ENCODE data around the gene ROS1.
A peak's percentile ranks its signal among the peaks of the same experiment; 100 is the strongest.

The ROS1 gene

DNA sequence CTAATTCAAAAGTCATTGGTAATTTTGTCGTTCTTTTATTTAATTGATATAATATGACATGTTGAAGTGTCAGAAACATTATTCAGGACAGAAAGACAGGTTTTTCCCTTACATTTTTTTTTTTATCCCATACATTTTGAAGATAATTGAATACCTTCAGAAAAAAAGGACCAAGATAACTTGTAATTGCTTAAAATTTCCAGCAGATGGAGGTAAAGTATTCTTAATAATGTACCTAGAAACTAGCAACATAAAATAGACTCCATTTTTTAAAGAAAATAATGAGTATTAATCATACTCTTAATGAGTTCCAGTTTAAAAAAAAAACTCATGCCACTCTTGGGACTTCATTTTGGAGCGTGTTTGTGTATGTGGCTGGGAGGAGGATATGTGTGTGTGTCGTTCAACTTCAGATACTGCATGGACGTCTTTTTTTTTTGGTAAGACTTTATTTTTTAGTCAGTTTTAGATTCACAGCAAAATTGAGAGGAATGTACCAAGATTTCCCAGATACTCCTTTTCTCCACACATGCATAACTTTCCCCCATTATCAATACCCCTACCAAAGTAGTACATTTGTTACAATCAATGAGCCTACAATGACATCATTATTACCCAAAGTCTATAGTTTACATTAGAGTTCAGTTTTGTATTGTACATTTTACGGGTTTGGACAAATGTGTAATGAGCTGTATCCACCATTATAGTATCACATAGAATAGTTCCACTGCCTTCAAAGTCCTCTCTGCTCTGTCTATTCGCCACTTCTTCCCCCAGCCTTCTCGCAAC, 79.4 kb downstream of the ROS1 start:
- peak; percentile 14 for DNase-seq (ENCODE audit: low spot score)
- in situ Hi-C loops (cut with MboI; ENCODE audit: low sequenced_read_pairs, unreplicated experiment): loop anchor here (25.0 kb wide), 1 partner anchor 491 kb away; no protein-coding TSS in a partner anchor

GRCh38 chr6:117345292-117345610, 80.5 kb downstream of the ROS1 start:
- no peak for TF ChIP-seq CTCF (IDR thresholded peaks at IDR 0.05; ENCODE audit: borderline replicate concordance, control extremely low read depth, extremely low read depth, insufficient read depth, missing control alignments)
- no peak for DNase-seq (ENCODE audit: low spot score)
- in situ Hi-C loops (cut with MboI; ENCODE audit: low sequenced_read_pairs, unreplicated experiment): loop anchor here (25.0 kb wide), 1 partner anchor 492 kb away; no protein-coding TSS in a partner anchor

More for the DNA sequence above, 79.4 kb downstream of the ROS1 start:
- TF ChIP-seq CTCF (IDR thresholded peaks at IDR 0.05; ENCODE audit: borderline replicate concordance, control extremely low read depth, extremely low read depth, insufficient read depth, missing control alignments): no peak

GRCh38 chr6:117344444-117345291, 81.1 kb downstream of the ROS1 start:
- TF ChIP-seq CTCF (IDR thresholded peaks at IDR 0.05; ENCODE audit: borderline replicate concordance, control extremely low read depth, extremely low read depth, insufficient read depth, missing control alignments): no peak
- no peak for DNase-seq (ENCODE audit: low spot score)
- in situ Hi-C loops (cut with MboI; ENCODE audit: low sequenced_read_pairs, unreplicated experiment): loop anchor here (25.0 kb wide), 1 partner anchor 493 kb away; no protein-coding TSS in a partner anchor

- TF ChIP-seq CTCF (IDR thresholded peaks at IDR 0.05; ENCODE audit: borderline replicate concordance, control extremely low read depth, extremely low read depth, insufficient read depth, missing control alignments): no peak
Measured at GRCh38 chr6:117338567-117338966, 87.2 kb downstream of the ROS1 start.

DNA sequence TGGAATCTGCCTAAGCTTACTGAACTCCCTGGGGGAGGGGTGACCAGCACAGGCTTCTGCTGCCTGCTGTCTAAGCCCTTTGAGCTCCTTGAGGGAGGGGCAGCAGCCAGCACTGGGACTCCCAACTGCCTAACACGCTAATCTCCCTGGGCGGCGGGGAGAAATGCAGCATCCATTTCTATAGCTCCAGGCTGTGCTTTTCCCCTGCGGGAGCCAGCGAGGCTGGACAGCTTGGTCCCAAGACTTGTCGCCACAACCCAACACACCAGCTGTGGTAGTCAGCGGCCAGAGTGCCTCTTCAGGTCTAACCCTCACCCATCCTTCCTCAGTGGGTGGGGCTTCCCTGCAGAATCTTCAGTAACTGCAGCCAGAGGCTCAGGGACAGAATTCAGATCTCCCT, 95.8 kb downstream of the ROS1 start:
- TF ChIP-seq CTCF (IDR thresholded peaks at IDR 0.05; ENCODE audit: borderline replicate concordance, control extremely low read depth, extremely low read depth, insufficient read depth, missing control alignments): no peak
- no peak for DNase-seq (ENCODE audit: low spot score)
- in situ Hi-C loops (cut with MboI; ENCODE audit: low sequenced_read_pairs, unreplicated experiment): loop anchor here (25.0 kb wide), 1 partner anchor 507 kb away; no protein-coding TSS in a partner anchor

More at GRCh38 chr6:117338567-117338966, 87.2 kb downstream of the ROS1 start:
- no peak for DNase-seq (ENCODE audit: low spot score)
- in situ Hi-C loops (cut with MboI; ENCODE audit: low sequenced_read_pairs, unreplicated experiment): loop anchor here (25.0 kb wide), 1 partner anchor 499 kb away; no protein-coding TSS in a partner anchor

DNA sequence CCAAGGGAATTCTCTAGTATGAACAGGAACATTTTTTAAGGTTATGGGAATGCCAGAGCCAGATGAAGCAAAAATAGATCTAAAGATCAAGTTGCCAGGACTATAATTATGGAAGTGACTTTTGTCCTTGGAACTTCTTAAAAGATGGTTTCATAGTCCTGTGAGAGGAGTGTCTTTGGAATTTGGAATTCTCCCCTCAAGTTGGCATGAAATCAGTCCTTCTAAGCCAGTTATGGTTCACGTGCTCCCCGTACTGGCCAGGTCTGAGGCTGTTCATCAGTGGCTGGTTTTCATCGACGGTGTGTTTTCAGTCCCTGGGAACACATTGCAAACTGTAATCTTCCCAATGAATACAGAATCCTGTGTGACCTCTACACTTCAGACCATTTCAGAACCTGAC, 97.2 kb downstream of the ROS1 start:
- TF ChIP-seq CTCF (IDR thresholded peaks at IDR 0.05; ENCODE audit: borderline replicate concordance, control extremely low read depth, extremely low read depth, insufficient read depth, missing control alignments): no peak
- in situ Hi-C loops (cut with MboI; ENCODE audit: low sequenced_read_pairs, unreplicated experiment): loop anchor here (25.0 kb wide), 1 partner anchor 509 kb away; no protein-coding TSS in a partner anchor
- DNase-seq (ENCODE audit: low spot score): no peak
